Measurements from ENCODE around the gene DSG1.

DNA sequence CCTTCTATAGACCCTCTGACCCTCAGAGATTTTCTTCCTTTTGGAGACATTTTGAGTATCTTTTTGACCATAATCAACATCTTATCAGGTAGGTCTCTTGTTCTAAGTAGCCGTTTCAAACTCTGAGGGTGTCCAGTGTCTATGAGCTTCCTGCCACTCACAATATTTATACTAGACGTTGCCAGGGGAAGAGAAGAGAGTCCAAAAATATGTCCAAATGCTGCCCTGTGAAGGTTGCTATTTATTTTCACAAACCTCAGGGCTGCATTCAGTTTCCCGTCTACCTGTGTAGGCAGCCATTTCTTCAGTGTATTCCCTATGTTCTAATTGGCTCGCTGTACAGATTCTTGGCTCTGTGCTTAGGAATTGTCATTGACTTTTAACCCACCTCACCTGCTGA, 986 bp upstream of the DSG1 start:
- TF ChIP-seq POLR2A (IDR thresholded peaks at IDR 0.05; ENCODE audit: low read depth, low read length) (no peak), POLR2AphosphoS5 (IDR thresholded peaks at IDR 0.05; ENCODE audit: low read depth, low read length) (no peak), TAF1 (IDR thresholded peaks at IDR 0.05; ENCODE audit: borderline replicate concordance, low read depth, low read length) (no peak)
